GM23338 (cell line): ENCODE data around the gene SFMBT2.

ENCODE experiments used
- CREB1 ChIP-seq: fragments of 250-450 bp; sonication (Bioruptor Pico); IDR thresholded peaks from 2 replicates; pipeline ENCODE4 v1.5.0; 2020; ENCODE audit warnings: low read depth, mild to moderate bottlenecking, moderate library complexity
- CTCF ChIP-seq, 2 experiments: fragments of 200-600 bp in 1 of 2; sonication (generic) in 1 of 2; conservative IDR thresholded peaks; 2 replicates each; pipeline versions ENCODE4 v1.5.1 to v1.6.1; 2016 to 2017; ENCODE audit warnings: antibody characterized with exemption in 2 of 2, low read depth in 2 of 2, mild to moderate bottlenecking in 2 of 2, moderate library complexity in 1 of 2
- EZH2 ChIP-seq: fragments of 200-600 bp; sonication (generic); IDR thresholded peaks from one replicate; pipeline ENCODE4 v1.8.0; 2017; ENCODE audit warnings: antibody characterized with exemption, mild to moderate bottlenecking, low read depth; ENCODE audit not compliant: unreplicated experiment
- EZH2phosphoT487 ChIP-seq: fragments of 200-600 bp; sonication (generic); IDR thresholded peaks from one replicate; pipeline ENCODE4 v1.8.1; 2018; ENCODE audit warnings: antibody characterized with exemption; ENCODE audit not compliant: unreplicated experiment
- JUNB ChIP-seq: IDR thresholded peaks from one replicate; pipeline ENCODE4 v1.6.1; 2016; ENCODE audit warnings: antibody characterized with exemption; ENCODE audit not compliant: unreplicated experiment
- NANOG ChIP-seq: IDR thresholded peaks from 2 replicates; pipeline ENCODE4 v1.6.1; 2016; ENCODE audit warnings: antibody characterized with exemption, borderline replicate concordance
- POLR2AphosphoS5 ChIP-seq: IDR thresholded peaks from 2 replicates; pipeline ENCODE4 v1.6.1; 2016; ENCODE audit warnings: antibody characterized with exemption, low read depth
- REST ChIP-seq: IDR thresholded peaks from one replicate; pipeline ENCODE4 v1.6.1; 2018; ENCODE audit warnings: antibody characterized with exemption; ENCODE audit not compliant: unreplicated experiment

- TF ChIP-seq REST (no peak), POLR2AphosphoS5 (no peak), JUNB (no peak), CTCF (conservative IDR thresholded peaks at IDR 0.05; ENCODE audit: low read depth in 2 of 2) (no peak), EZH2phosphoT487 (no peak), CREB1 (CRISPR knock-in tag) (no peak), EZH2 (no peak), NANOG (no peak)
Measured at GRCh38 chr10:7345717-7346116, 65.1 kb downstream of the SFMBT2 start.
